Stomach (tissue), 4 donors: Measurements from ENCODE around the gene RASGRP3.

Source experiments
- CTCF ChIP-seq, 7 experiments: fragments of 450-650 bp in 4 of 7; fragments of 200-600 bp in 3 of 7; sonication (generic) in 3 of 7; IDR thresholded peaks; one replicate each; pipeline ENCODE4 v1.5.1; 2016 to 2019; ENCODE audit warnings: antibody characterized with exemption in 7 of 7, control low read depth in 2 of 7, mild to moderate bottlenecking in 1 of 7
- POLR2A ChIP-seq, 4 donors: fragments of 450-650 bp; IDR thresholded peaks; one replicate each; pipeline ENCODE4 v1.6.1; 2016; ENCODE audit warnings: antibody characterized with exemption in 4 of 4, control low read depth in 2 of 4, mild to moderate bottlenecking in 1 of 4, moderate library complexity in 1 of 4
- POLR2AphosphoS5 ChIP-seq, 3 donors: sonication (generic); formaldehyde crosslinking; IDR thresholded peaks; one replicate each; pipeline ENCODE4 v1.6.1; 2016; ENCODE audit warnings: antibody characterized with exemption in 3 of 3

GRCh38 chr2:33550206-33550605, 73.8 kb downstream of the RASGRP3 start:
- no peak for TF ChIP-seq POLR2AphosphoS5 (IDR thresholded peaks at IDR 0.05)
- TF ChIP-seq CTCF (IDR thresholded peaks at IDR 0.05), result no peak
- TF ChIP-seq POLR2A (IDR thresholded peaks at IDR 0.05), result no peak
